ENCODE results near the gene TBL1X.

Gene TBL1X

GRCh38 chrX:9676738-9677097 is 211.9 kb downstream of the TBL1X start:
- no peak for DNase-seq

DNA sequence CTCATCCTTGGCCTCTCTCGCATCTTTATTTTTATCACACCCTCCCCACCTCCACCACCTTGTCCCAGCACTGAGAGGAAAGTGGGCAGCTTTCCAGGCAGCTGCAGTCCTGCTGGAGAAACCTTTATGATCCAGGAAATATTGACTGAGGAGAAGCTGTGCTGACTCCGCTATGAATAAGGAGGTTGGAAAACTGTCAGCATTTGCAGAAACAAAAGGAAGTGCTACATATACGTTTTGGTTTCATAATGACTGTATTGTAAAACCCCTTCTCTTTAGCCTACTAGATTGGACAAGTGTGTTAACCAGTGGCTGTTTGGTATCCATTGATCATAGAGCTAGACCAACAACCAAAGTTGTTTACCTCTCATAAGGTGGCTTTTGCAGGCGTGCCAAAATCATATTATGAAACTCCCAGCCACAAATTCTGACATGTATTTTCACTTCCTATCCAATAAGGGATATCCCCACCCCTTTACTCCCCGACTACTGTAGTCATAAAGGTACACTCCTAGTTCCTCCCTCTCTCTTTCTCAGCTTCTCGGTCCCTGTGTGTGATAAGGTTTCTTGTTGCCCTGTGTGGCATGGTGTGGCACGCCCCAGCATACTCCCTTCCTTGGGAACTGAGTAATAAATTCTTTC is 212.4 kb downstream of the TBL1X start:
- DNase-seq = no peak

DNA sequence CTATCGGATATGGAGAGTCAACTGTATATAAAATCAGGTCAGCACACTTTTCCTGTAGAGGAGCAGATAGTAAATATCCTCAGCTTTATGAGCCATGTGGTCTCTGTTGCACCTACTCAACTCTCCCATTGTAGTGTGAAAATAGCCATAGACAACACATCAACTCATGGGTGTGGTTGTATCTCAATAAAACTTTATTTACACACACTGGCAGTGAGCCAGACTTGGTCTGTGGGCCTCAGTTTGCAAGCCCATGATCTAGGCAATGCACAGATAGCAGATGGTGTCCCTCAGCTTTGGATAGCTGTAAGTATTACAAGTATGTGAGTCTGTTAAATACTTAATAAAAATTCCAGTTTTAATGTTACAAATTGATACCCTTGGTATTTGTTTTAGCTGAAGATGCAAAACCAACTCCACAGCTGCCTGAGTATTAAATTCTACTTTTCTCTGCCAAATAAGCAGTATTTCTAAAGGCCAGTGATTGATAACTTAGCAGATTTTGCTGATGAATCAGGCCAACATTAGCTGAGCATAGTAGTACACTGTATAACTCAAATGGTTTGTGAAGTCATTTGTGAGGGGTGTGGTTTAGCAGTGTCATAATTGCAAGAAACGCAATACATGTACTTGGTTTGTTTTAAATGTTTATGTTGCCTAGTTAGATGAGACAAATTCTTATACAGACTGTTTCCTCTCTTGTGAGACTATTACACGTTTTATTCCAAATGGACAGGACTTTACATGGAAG is 213.5 kb downstream of the TBL1X start:
- no peak for DNase-seq

DNA sequence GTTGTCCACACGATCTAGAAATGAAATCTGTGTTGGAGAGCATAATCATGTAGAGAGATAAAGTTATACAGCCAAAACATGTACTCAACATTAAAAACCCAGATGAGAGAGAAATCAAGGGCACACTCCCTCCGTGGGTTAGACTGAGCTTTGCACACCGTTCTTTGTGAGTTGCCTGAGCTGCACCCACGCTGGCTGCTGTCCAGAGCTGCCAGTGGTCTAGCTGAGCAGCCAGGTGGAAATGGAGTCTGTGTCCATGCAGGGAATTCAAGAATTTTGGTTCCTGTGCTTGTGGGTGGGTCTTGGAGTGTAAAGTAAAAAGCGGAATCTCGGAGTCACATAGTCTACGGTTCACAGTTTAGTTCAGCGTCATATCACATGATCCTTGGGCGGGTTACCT is 216.2 kb downstream of the TBL1X start:
- no peak for DNase-seq

DNA sequence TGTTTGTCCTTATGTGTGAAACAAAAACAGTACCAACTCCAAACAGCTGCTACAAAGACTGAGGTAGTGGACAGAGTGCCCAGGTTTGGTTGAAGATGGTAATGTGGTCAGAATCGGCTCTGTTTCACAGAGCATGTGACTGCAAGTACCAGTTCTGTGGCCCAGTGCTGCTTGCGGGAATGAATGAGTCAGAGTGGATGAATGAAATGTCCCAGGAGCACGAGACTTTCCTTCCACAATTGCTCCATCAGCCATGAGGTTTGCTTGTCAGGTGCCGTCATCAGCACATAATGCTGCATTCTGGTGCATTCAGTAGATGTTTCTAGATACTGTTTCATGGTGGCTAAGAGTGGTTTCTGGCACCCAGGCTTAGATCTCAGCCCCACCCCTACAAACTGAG is 216.6 kb downstream of the TBL1X start:
- DNase-seq = no peak

DNA sequence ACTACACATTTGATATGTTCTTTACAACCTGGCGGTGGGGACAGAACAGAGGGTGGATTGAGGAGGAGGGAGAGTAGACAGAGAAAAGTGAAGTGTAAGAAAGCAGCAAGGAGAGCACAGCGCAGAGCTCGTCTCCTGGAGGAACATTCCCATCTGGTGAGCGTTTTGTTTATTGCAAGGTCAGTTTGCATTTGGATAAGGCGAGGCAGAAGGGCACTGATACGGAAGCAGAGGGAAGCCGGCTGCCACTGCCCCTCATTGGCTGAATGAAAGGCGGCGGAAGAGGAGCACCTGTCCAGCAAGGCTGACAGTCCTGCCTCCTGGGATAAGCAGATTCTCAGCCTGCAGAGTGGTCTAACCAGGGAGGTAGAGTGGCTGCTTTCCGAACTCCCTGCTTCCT is 217.6 kb downstream of the TBL1X start:
- DNase-seq = no peak

DNA sequence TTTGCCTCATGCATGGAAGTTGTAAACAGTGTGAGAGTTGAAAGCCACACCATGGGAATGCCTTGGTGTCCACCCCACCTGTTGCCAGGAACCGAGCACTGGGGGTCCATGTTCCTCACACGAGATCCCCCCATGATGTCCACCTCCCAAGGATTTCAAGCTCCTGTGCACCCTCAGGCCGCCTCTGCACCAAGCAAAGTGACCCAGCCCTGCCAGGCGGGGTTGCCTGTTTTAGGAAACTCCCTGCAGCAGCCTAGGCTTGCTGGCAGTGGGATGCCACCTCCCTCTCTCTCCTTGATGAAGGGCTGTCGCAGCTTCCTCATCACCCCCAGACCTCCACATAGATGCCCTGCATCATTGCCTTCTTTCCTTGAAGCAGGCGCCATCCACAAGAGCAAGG is 218.0 kb downstream of the TBL1X start:
- no peak for DNase-seq

DNA sequence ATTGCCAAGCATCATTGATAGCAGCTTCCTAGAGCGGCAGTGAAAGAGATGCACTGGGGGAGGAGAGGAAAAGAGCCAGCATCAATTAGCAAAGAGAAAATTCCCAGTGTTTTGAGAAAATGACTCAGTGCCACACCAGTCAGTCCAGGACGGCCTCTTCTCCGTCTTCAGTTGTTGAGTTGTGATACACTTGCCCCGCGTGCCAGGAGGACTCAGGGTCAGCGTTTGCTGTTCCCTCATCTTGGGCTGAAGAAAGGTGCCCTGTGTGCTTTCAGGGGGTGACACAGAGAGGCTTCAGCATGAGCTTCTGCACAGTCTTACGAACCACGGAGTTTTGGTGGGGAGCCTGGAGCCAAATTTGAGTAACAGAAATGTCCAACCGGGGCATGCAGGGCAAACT is 218.5 kb downstream of the TBL1X start:
- DNase-seq = no peak

DNA sequence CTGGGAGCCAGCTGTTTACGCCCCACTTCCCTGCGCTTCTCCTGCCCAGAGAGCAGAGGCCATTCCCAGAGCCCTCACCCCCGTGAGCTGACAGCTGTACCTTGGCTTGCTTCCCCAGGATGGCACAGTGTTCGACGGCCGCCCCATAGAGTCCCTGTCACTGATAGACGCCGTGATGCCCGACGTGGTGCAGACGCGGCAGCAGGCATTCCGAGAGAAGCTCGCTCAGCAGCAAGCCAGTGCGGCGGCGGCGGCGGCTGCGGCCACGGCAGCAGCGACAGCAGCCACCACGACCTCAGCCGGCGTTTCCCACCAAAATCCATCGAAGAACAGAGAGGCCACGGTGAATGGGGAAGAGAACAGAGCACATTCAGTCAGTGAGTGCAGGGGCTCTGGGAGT is 223.0 kb downstream of the TBL1X start:
- no peak for DNase-seq

DNA sequence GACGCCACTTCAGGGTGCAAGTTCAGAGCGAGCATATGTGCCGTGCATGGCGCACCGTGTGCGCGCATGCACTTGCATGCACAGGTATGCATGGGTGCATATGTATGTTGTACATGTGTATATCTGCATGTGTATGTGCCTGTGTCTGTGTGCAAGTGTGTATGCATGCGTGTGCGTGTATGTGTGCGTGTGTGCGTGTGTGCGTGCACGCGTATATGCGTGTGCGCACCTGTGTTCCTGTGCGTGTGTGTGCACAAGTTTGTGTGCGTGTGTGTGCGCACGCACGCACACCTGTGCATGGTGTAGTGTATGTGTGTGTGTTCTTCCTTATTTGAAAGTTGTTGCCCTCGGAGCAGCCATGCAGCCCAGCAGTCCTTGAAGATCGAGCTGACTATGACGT is 224.0 kb downstream of the TBL1X start:
- no peak for DNase-seq

DNA sequence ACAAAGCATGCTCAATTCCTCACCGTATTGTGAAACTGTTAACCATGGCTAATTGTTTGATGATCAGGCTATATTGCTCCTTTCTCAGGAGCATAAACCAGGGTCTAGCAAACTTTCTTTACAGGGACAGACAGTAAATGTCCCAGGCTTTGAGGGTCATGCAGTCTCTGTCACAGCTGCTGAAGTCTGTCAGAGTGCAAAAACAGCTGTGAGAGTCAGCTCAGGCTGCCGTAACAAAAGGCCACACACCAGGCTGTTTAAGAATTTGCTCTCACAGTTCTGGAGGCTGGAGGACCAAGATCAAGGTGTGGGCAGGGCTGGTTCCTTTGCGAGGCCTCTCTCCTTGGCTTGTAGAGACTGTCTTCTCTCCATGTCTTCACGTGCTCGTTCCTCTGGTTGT is 225.2 kb downstream of the TBL1X start:
- DNase-seq = no peak

DNA sequence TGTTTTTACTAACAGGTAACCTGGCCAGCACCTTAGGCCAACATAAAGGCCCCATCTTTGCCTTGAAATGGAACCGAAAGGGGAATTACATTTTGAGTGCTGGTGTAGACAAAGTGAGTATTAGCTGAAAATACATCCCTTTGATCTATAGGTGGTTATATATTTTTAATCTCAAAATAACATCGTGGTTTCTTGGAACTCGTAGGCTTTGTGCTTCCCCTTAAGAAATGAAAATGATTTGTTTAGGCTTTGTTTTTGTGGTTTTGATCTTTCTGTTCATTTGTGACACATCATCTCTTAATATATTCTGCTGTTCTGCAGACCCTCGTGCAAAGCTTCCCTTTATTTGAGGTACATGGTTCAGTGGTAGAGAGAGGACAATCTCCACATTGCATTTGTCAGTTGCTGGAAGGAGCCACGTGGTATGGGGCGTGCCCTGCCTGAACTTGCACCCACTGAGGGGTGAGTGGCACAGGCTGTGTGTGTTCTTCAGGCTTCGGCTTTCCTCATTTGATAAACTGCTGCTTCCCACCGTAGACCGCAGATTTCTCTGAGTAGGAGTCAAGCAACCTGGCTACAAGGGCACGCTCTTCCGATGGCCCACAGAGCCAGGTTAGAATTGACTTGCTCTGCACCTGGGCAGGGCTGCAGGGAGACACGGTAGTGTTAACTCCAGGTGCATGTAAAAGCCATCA is 228.6 kb downstream of the TBL1X start:
- DNase-seq = no peak

- no peak for DNase-seq
These were observed 233.7 kb downstream of the TBL1X start for GRCh38 chrX:9698576-9698975.

DNA sequence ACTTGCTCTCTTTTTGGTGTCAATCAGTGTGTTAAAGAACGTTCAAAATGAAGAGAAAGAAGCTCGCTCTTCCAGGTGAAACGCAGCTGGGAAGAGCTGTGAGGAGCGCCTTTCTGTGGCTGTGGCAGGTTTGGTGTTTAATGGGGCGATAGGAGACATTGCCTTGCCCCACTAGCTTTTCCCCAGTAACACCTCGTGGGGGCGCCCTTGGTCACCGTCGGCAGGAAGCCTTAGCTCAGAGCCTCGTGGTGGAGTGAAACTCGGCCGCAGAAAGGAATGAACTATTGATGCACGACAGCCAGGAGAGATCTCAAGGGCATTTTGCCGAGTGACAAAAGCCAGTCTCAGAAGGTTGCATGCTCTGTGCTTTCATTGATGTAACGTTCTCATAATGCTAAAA is 235.7 kb downstream of the TBL1X start:
- DNase-seq = no peak

- no peak for DNase-seq
These were observed 236.9 kb downstream of the TBL1X start for GRCh38 chrX:9701790-9702189.

GRCh38 chrX:9703406-9703805 is 238.5 kb downstream of the TBL1X start:
- no peak for DNase-seq

GRCh38 chrX:9704876-9705465 is 240.1 kb downstream of the TBL1X start:
- DNase-seq = no peak

GRCh38 chrX:9706421-9706820 is 241.6 kb downstream of the TBL1X start:
- no peak for DNase-seq

- DNase-seq = no peak
These were observed 242.6 kb downstream of the TBL1X start for GRCh38 chrX:9707306-9708033.

- no peak for DNase-seq
These were observed 243.2 kb downstream of the TBL1X start for GRCh38 chrX:9708086-9708485.

DNA sequence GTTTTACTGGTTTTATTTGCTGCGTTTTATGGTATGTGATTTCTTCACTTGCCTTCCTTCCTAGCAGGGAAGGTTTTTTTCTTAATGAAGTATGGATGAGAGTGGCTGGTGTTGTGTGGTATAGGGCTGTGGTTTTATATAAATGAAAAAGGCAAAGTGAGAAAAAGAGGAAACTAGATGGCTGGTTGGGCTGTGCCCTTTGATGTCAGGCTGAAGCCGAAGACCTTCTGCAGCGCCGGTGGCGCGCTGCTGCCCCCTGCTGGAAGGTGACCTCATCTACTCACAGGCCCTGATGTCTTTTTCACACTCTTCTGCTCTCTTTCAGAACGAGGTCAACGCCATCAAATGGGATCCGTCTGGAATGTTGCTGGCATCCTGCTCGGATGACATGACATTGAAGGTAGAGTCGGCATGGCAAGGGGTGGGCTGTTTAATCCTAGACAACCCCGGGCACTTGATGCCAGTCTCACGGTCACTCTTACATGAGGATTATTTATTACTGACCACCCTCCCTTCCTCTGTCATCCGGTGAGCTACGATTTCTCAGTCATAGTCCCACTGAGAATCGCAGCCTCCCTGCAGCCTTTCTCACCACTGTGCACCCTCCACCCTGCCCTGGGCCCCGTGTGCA is 244.2 kb downstream of the TBL1X start:
- DNase-seq = no peak

DNA sequence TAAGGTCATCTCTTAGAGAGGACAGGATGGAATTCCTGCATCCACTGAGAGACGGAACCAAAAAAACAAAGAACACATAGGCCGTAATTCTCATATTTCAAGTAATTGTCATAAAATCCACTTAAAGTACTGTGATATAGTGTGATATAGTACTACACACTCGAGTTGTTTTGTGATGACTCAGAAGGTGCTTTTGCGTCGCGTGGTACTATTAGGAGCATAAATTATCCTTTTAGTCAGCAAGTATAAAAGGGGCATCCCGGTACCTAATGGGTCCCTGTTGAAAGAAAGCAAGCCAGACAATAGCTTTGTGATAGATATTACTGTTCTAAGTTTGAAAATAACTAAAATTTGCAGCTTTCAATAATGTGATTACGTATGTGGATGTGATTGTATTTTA is 245.5 kb downstream of the TBL1X start:
- no peak for DNase-seq

- no peak for DNase-seq
These were observed 252.5 kb downstream of the TBL1X start for GRCh38 chrX:9717376-9717775.

Data from T1000 (cell line).